T-helper 17 cell (primary cell): Measurements from ENCODE around the gene NR2F1-AS1. TPM values are rescaled to one million over a fixed set of nuclear protein-coding genes. Genes with fewer than 3 reads are reported as not detected.

Experiments
- ATAC-seq: fragments of 150-1000 bp; cut with Tn5 transposase; 2 replicates; pipeline ENCODE4 v1.10.0; 2021; ENCODE audit warnings: mild to moderate bottlenecking, moderate library complexity
- DNase-seq, 3 donors: peaks; one replicate each; pipeline versions ENCODE4 v3.0.0 to v3.0.0-alpha.2; 2020 to 2021
- H3K9me3 ChIP-seq: one replicate; pipeline ENCODE4 v1.7.0; 2013; ENCODE audit warnings: low read length, mild to moderate bottlenecking; ENCODE audit not compliant: control insufficient read depth, poor library complexity, severe bottlenecking
- H3K27ac Mint-ChIP-seq: one replicate; pipeline ENCODE4 v1.8.0; 2022; ENCODE audit warnings: mild to moderate bottlenecking, moderate library complexity, mixed read lengths
- H3K27me3 Mint-ChIP-seq: one replicate; pipeline ENCODE4 v1.8.0; 2022; ENCODE audit warnings: mixed read lengths
- H3K36me3 Mint-ChIP-seq: one replicate; pipeline ENCODE4 v1.8.0; 2022; ENCODE audit warnings: low read depth, mixed read lengths
- H3K4me1 Mint-ChIP-seq: one replicate; pipeline ENCODE4 v1.8.0; 2022; ENCODE audit warnings: mild to moderate bottlenecking, mixed read lengths
- H3K4me3 Mint-ChIP-seq: one replicate; pipeline ENCODE4 v1.8.0; 2022; ENCODE audit warnings: mild to moderate bottlenecking, moderate library complexity, mixed read lengths
- total RNA-seq, 4 donors: library from RNA in 2 of 4; stranded (reverse) in 2 of 4; gene quantifications; one replicate each; pipeline ENCODE4 v1.2.3 and lab custom pipeline; 2022 to 2026

The NR2F1-AS1 gene
- total RNA-seq (not detected), total RNA-seq (lab: John Stamatoyannopoulos, UW) (0 reads per million in 2 donors)

GRCh38 chr5:93580927-93581445 lies at the start of gene NR2F1-AS1:
TSS of gene NR2F1-AS1 (minus strand) at chr5:93581219.
- ATAC-seq, result peak; percentile 29
- Mint-ChIP-seq H3K4me1 (peaks cover 20% of the 10 kb centered on the region), H3K27ac (no peak within 1 kb of the TSS), H3K4me3 (no peak within 1 kb of the TSS), H3K27me3 (peaks cover 45% of the 10 kb centered on the region), H3K36me3 (peaks cover 4% of the 10 kb centered on the region)
- no peak for DNase-seq
- no peaks in the 10 kb centered on the region for H3K9me3 ChIP-seq

- peak overlapping the region; percentile 44 for H3K27ac Mint-ChIP-seq
- no peak for ATAC-seq
Measured at GRCh38 chr5:93626801-93627200, 45.8 kb upstream of the NR2F1-AS1 start.

GRCh38 chr5:93623153-93623552 lies 42.1 kb upstream of the NR2F1-AS1 start:
- H3K27me3 Mint-ChIP-seq, result no peaks in the 10 kb centered on the region

More at GRCh38 chr5:93626801-93627200, 45.8 kb upstream of the NR2F1-AS1 start:
- H3K27me3 Mint-ChIP-seq, result no peaks in the 10 kb centered on the region
- H3K4me1 Mint-ChIP-seq, result peaks cover 8% of the 10 kb centered on the region
- no peak overlapping the region for H3K4me3 Mint-ChIP-seq
- peaks cover 3% of the 10 kb centered on the region for H3K36me3 Mint-ChIP-seq
- DNase-seq, result no peak
- H3K9me3 ChIP-seq, result no peaks in the 10 kb centered on the region

GRCh38 chr5:93622240-93622885 lies 41.3 kb upstream of the NR2F1-AS1 start:
- ATAC-seq (peak; percentile 84), DNase-seq (peak in 2 of 3 donors; percentile 41 to 44)
- Mint-ChIP-seq H3K27me3 (no peaks in the 10 kb centered on the region), H3K27ac (peak overlapping the region; percentile 98), H3K36me3 (peaks cover 2% of the 10 kb centered on the region), H3K4me3 (peak overlapping the region; percentile 96), H3K4me1 (peaks cover 19% of the 10 kb centered on the region)
- H3K9me3 ChIP-seq, result no peaks in the 10 kb centered on the region

More at GRCh38 chr5:93623153-93623552, 42.1 kb upstream of the NR2F1-AS1 start:
- H3K4me1 Mint-ChIP-seq, result peaks cover 19% of the 10 kb centered on the region
- H3K4me3 Mint-ChIP-seq, result no peak overlapping the region
- DNase-seq (no peak), ATAC-seq (no peak)
- H3K9me3 ChIP-seq, result no peaks in the 10 kb centered on the region
- peaks cover 2% of the 10 kb centered on the region for H3K36me3 Mint-ChIP-seq
- peak overlapping the region; percentile 98 for H3K27ac Mint-ChIP-seq

GRCh38 chr5:93621327-93621798 lies 40.3 kb upstream of the NR2F1-AS1 start:
- ATAC-seq, result peak; percentile 3
- Mint-ChIP-seq H3K27ac (peak overlapping the region; percentile 98), H3K4me3 (peak overlapping the region; percentile 96), H3K4me1 (peaks cover 19% of the 10 kb centered on the region), H3K27me3 (no peaks in the 10 kb centered on the region), H3K36me3 (no peaks in the 10 kb centered on the region)
- DNase-seq, result peak in 2 of 3 donors; percentile 23 to 26
- no peaks in the 10 kb centered on the region for H3K9me3 ChIP-seq

GRCh38 chr5:93620487-93621326 lies 39.7 kb upstream of the NR2F1-AS1 start:
- Mint-ChIP-seq H3K36me3 (no peaks in the 10 kb centered on the region), H3K4me1 (peaks cover 19% of the 10 kb centered on the region), H3K4me3 (peak overlapping the region; percentile 96), H3K27ac (peak overlapping the region; percentile 98), H3K27me3 (no peaks in the 10 kb centered on the region)
- peak; percentile 59 for ATAC-seq
- no peaks in the 10 kb centered on the region for H3K9me3 ChIP-seq
- DNase-seq, result peak; percentile 47 to 56 (median 51)

- H3K27me3 Mint-ChIP-seq, result peaks cover 20% of the 10 kb centered on the region
- H3K4me3 Mint-ChIP-seq, result no peak overlapping the region
Measured at GRCh38 chr5:93616538-93617174, 35.6 kb upstream of the NR2F1-AS1 start.

GRCh38 chr5:93612855-93613243 lies 31.8 kb upstream of the NR2F1-AS1 start:
- no peak overlapping the region for H3K4me3 Mint-ChIP-seq
- H3K4me1 Mint-ChIP-seq, result peaks cover 10% of the 10 kb centered on the region
- ATAC-seq (no peak), DNase-seq (no peak)
- H3K27ac Mint-ChIP-seq, result no peak overlapping the region
- H3K9me3 ChIP-seq, result peaks cover 6% of the 10 kb centered on the region
- no peaks in the 10 kb centered on the region for H3K36me3 Mint-ChIP-seq
- peaks cover 56% of the 10 kb centered on the region for H3K27me3 Mint-ChIP-seq

More at GRCh38 chr5:93616538-93617174, 35.6 kb upstream of the NR2F1-AS1 start:
- no peaks in the 10 kb centered on the region for H3K36me3 Mint-ChIP-seq
- DNase-seq (no peak), ATAC-seq (no peak)
- H3K27ac Mint-ChIP-seq, result no peak overlapping the region
- peaks cover 2% of the 10 kb centered on the region for H3K9me3 ChIP-seq
- H3K4me1 Mint-ChIP-seq, result peaks cover 18% of the 10 kb centered on the region

- Mint-ChIP-seq H3K27me3 (peaks cover 63% of the 10 kb centered on the region), H3K36me3 (no peaks in the 10 kb centered on the region), H3K4me3 (no peak overlapping the region), H3K4me1 (peaks cover 11% of the 10 kb centered on the region), H3K27ac (peak overlapping the region; percentile 66)
- DNase-seq (no peak), ATAC-seq (no peak)
- peaks cover 8% of the 10 kb centered on the region for H3K9me3 ChIP-seq
Measured at GRCh38 chr5:93611976-93612854, 31.2 kb upstream of the NR2F1-AS1 start.

- DNase-seq (no peak), ATAC-seq (no peak)
- Mint-ChIP-seq H3K27ac (peak overlapping the region; percentile 66), H3K4me3 (no peak overlapping the region), H3K27me3 (peaks cover 70% of the 10 kb centered on the region), H3K4me1 (peaks cover 11% of the 10 kb centered on the region), H3K36me3 (no peaks in the 10 kb centered on the region)
- H3K9me3 ChIP-seq, result peaks cover 8% of the 10 kb centered on the region
Measured at GRCh38 chr5:93611273-93611975, 30.4 kb upstream of the NR2F1-AS1 start.

- no peaks in the 10 kb centered on the region for H3K36me3 Mint-ChIP-seq
- ATAC-seq (no peak), DNase-seq (no peak)
- peaks cover 8% of the 10 kb centered on the region for H3K9me3 ChIP-seq
- no peak overlapping the region for H3K27ac Mint-ChIP-seq
- no peak overlapping the region for H3K4me3 Mint-ChIP-seq
- peaks cover 76% of the 10 kb centered on the region for H3K27me3 Mint-ChIP-seq
- peaks cover 11% of the 10 kb centered on the region for H3K4me1 Mint-ChIP-seq
Measured at GRCh38 chr5:93610581-93611272, 29.7 kb upstream of the NR2F1-AS1 start.
